ENCODE results near the gene SIGMAR1.

The SIGMAR1 gene

GRCh38 chr9:34637356-34638137 lies at the start of gene SIGMAR1:
Gene SIGMAR1, minus strand, starts transcription at chr9:34637787. Its CDS starts 90 bp downstream, at chr9:34637697.
- peak; percentile 97 for DNase-seq (ENCODE audit: low spot score)

GRCh38 chr9:34686732-34687131 lies 49.1 kb upstream of the SIGMAR1 start:
- no peak for DNase-seq (ENCODE audit: low spot score)

- DNase-seq (ENCODE audit: low spot score) = no peak
These were observed 48.6 kb upstream of the SIGMAR1 start for GRCh38 chr9:34686231-34686630.

GRCh38 chr9:34685591-34685990 lies 48.0 kb upstream of the SIGMAR1 start:
- no peak for DNase-seq (ENCODE audit: low spot score)

- no peak for DNase-seq (ENCODE audit: low spot score)
These were observed 47.2 kb upstream of the SIGMAR1 start for GRCh38 chr9:34684816-34685215.

- no peak for DNase-seq (ENCODE audit: low spot score)
These were observed 46.6 kb upstream of the SIGMAR1 start for GRCh38 chr9:34684145-34684544.

GRCh38 chr9:34675869-34676268 lies 38.3 kb upstream of the SIGMAR1 start:
- no peak for DNase-seq (ENCODE audit: low spot score)

GRCh38 chr9:34675048-34675714 lies 37.6 kb upstream of the SIGMAR1 start:
- DNase-seq (ENCODE audit: low spot score) = peak; percentile 74

GRCh38 chr9:34674440-34674839 lies 36.9 kb upstream of the SIGMAR1 start:
- no peak for DNase-seq (ENCODE audit: low spot score)

- DNase-seq (ENCODE audit: low spot score) = no peak
These were observed 33.7 kb upstream of the SIGMAR1 start for GRCh38 chr9:34671307-34671706.

- no peak for DNase-seq (ENCODE audit: low spot score)
These were observed 32.4 kb upstream of the SIGMAR1 start for GRCh38 chr9:34669809-34670562.

GRCh38 chr9:34665381-34666250 lies 28.0 kb upstream of the SIGMAR1 start:
- DNase-seq (ENCODE audit: low spot score) = peak; percentile 94

GRCh38 chr9:34665067-34665380 lies 27.4 kb upstream of the SIGMAR1 start:
- DNase-seq (ENCODE audit: low spot score) = no peak

GRCh38 chr9:34664281-34665066 lies 26.9 kb upstream of the SIGMAR1 start:
- DNase-seq (ENCODE audit: low spot score) = peak; percentile 74

- DNase-seq (ENCODE audit: low spot score) = no peak
These were observed 25.7 kb upstream of the SIGMAR1 start for GRCh38 chr9:34663303-34663605.

GRCh38 chr9:34662526-34663302 lies 25.1 kb upstream of the SIGMAR1 start, which contains the start of gene CCL27:
Gene CCL27, minus strand, starts transcription at chr9:34662657. Its CDS starts 24 bp downstream, at chr9:34662633.
- DNase-seq (ENCODE audit: low spot score) = no peak

GRCh38 chr9:34659592-34660253 lies 22.1 kb upstream of the SIGMAR1 start:
- DNase-seq (ENCODE audit: low spot score) = no peak

GRCh38 chr9:34658461-34658860 lies 20.9 kb upstream of the SIGMAR1 start:
- DNase-seq (ENCODE audit: low spot score) = no peak

- no peak for DNase-seq (ENCODE audit: low spot score)
These were observed 19.4 kb upstream of the SIGMAR1 start for GRCh38 chr9:34656992-34657391.

GRCh38 chr9:34655394-34655793 lies 17.8 kb upstream of the SIGMAR1 start:
- DNase-seq (ENCODE audit: low spot score) = no peak
